A549 (cell line): ENCODE data around the gene PCDH9.
"Not testable (repeated sequence)": the region's sequence is repeated elsewhere in the genome, so short reads cannot be mapped to it uniquely, and the experiment has no call there.

ENCODE experiments used
- BHLHE40 ChIP-seq: IDR thresholded peaks from 2 replicates; pipeline ENCODE4 v1.6.1; 2012; ENCODE audit warnings: low read depth, low read length, inconsistent platforms
- CEBPB ChIP-seq, 2 experiments: fragments of >200 bp in 1 of 2; sonication (Bioruptor Twin) in 1 of 2; formaldehyde crosslinking in 1 of 2; IDR thresholded peaks; 2 replicates each; pipeline ENCODE4 v1.6.1; 2012 to 2016
- CHD2 ChIP-seq: fragments of 150-350 bp; IDR thresholded peaks from 2 replicates; pipeline ENCODE4 v1.6.1; 2014; ENCODE audit warnings: low read length; ENCODE audit not compliant: partially characterized antibody
- EHMT2 ChIP-seq: fragments of 200-600 bp; sonication (generic); IDR thresholded peaks from 2 replicates; pipeline ENCODE4 v1.6.1; 2016; ENCODE audit warnings: antibody characterized with exemption, low read depth, mild to moderate bottlenecking, moderate library complexity
- EP300 ChIP-seq, 2 experiments: fragments of >200 bp; sonication (Bioruptor Twin); formaldehyde crosslinking; IDR thresholded peaks; 2 replicates in 1 of 2; 3 replicates in 1 of 2; pipeline ENCODE4 v1.6.1; 2016 to 2017
- ESRRA ChIP-seq: fragments of 150-350 bp; IDR thresholded peaks from 2 replicates; pipeline ENCODE4 v1.6.1; 2014; ENCODE audit warnings: mild to moderate bottlenecking, low read length, borderline replicate concordance
- MAFK ChIP-seq: fragments of 450-650 bp; IDR thresholded peaks from 2 replicates; pipeline ENCODE4 v1.6.1; 2014; ENCODE audit not compliant: partially characterized antibody
- POLR2A ChIP-seq: IDR thresholded peaks from 2 replicates; pipeline ENCODE4 v1.6.1; 2012; ENCODE audit warnings: mild to moderate bottlenecking, low read length
- RAD21 ChIP-seq, 2 experiments: fragments of >200 bp in 1 of 2; sonication (Bioruptor Twin) in 1 of 2; formaldehyde crosslinking in 1 of 2; IDR thresholded peaks in 1 of 2; conservative IDR thresholded peaks in 1 of 2; 2 replicates in 1 of 2; 3 replicates in 1 of 2; pipeline ENCODE4 v1.6.1; 2012 to 2018; ENCODE audit warnings: inconsistent platforms in 1 of 2
- SMC3 ChIP-seq: fragments of >200 bp; sonication (Bioruptor Twin); formaldehyde crosslinking; IDR thresholded peaks from 3 replicates; pipeline ENCODE4 v1.6.1; 2018; ENCODE audit warnings: inconsistent platforms
- ZSCAN20 ChIP-seq: fragments of 250-450 bp; sonication (Bioruptor Pico); IDR thresholded peaks from 2 replicates; pipeline ENCODE4 v1.8.0; 2022; ENCODE audit warnings: mild to moderate bottlenecking, moderate library complexity
- TF ChIP-seq, protein P1 (sequence below): IDR thresholded peaks from 2 replicates; pipeline ENCODE4 v1.6.1; 2012
- TF ChIP-seq, protein P2 (sequence below): fragments of >200 bp; sonication (Bioruptor Twin); formaldehyde crosslinking; IDR thresholded peaks from 3 replicates; pipeline ENCODE4 v1.5.1; 2016
- TF ChIP-seq, protein P3 (sequence below): fragments of 250-450 bp; sonication (Bioruptor Pico); IDR thresholded peaks from 2 replicates; pipeline ENCODE4 v1.5.0; 2021; ENCODE audit warnings: mild to moderate bottlenecking, moderate library complexity, borderline replicate concordance

DNA sequence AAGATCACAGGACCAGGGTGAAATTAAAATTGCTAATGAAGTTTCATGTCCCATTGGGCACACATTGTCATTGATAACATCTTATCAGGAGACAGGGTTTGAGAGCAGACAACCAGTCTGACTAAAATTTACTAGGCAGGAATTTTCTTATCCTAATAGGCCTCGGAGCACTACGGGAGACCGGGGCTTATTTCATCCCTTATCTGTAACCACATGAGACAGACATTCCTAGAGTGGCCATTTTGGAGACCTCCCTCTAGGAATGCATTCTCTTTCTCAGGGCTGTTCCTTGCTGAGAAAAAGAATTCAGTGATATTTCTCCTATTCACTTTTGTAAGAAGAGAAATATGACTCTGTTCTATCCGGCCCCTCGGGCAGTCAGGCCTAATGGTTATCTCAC, 943.3 kb downstream of the PCDH9 start:
- not testable (repeated sequence) for TF ChIP-seq ESRRA; RAD21 (conservative IDR thresholded peaks at IDR 0.05 in 1 of 2, IDR thresholded peaks at IDR 0.05 in 1 of 2); EHMT2; POLR2A; CHD2; EP300 (IDR thresholded peaks at IDR 0.05); BHLHE40; CEBPB (IDR thresholded peaks at IDR 0.05); ZSCAN20; SMC3; MAFK
- TF ChIP-seq, protein P1, sequence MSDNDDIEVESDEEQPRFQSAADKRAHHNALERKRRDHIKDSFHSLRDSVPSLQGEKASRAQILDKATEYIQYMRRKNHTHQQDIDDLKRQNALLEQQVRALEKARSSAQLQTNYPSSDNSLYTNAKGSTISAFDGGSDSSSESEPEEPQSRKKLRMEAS, result not testable (repeated sequence)
- TF ChIP-seq, protein P2, sequence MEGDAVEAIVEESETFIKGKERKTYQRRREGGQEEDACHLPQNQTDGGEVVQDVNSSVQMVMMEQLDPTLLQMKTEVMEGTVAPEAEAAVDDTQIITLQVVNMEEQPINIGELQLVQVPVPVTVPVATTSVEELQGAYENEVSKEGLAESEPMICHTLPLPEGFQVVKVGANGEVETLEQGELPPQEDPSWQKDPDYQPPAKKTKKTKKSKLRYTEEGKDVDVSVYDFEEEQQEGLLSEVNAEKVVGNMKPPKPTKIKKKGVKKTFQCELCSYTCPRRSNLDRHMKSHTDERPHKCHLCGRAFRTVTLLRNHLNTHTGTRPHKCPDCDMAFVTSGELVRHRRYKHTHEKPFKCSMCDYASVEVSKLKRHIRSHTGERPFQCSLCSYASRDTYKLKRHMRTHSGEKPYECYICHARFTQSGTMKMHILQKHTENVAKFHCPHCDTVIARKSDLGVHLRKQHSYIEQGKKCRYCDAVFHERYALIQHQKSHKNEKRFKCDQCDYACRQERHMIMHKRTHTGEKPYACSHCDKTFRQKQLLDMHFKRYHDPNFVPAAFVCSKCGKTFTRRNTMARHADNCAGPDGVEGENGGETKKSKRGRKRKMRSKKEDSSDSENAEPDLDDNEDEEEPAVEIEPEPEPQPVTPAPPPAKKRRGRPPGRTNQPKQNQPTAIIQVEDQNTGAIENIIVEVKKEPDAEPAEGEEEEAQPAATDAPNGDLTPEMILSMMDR, result not testable (repeated sequence)
- TF ChIP-seq, protein P3, sequence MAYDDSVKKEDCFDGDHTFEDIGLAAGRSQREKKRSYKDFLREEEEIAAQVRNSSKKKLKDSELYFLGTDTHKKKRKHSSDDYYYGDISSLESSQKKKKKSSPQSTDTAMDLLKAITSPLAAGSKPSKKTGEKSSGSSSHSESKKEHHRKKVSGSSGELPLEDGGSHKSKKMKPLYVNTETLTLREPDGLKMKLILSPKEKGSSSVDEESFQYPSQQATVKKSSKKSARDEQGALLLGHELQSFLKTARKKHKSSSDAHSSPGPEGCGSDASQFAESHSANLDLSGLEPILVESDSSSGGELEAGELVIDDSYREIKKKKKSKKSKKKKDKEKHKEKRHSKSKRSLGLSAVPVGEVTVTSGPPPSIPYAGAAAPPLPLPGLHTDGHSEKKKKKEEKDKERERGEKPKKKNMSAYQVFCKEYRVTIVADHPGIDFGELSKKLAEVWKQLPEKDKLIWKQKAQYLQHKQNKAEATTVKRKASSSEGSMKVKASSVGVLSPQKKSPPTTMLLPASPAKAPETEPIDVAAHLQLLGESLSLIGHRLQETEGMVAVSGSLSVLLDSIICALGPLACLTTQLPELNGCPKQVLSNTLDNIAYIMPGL, result not testable (repeated sequence)
